Neural progenitor cell (in vitro differentiated cells): Measurements from ENCODE around the gene EXOC7.

ENCODE experiments used
- CTCF ChIP-seq: fragments of 200-600 bp; sonication (generic); IDR thresholded peaks from 2 replicates; pipeline ENCODE4 v1.5.1; 2017; ENCODE audit warnings: antibody characterized with exemption, mild to moderate bottlenecking
- EZH2 ChIP-seq: fragments of 200-600 bp; sonication (generic); IDR thresholded peaks from 2 replicates; pipeline ENCODE4 v1.6.1; 2017; ENCODE audit warnings: antibody characterized with exemption, mild to moderate bottlenecking, moderate library complexity

DNA sequence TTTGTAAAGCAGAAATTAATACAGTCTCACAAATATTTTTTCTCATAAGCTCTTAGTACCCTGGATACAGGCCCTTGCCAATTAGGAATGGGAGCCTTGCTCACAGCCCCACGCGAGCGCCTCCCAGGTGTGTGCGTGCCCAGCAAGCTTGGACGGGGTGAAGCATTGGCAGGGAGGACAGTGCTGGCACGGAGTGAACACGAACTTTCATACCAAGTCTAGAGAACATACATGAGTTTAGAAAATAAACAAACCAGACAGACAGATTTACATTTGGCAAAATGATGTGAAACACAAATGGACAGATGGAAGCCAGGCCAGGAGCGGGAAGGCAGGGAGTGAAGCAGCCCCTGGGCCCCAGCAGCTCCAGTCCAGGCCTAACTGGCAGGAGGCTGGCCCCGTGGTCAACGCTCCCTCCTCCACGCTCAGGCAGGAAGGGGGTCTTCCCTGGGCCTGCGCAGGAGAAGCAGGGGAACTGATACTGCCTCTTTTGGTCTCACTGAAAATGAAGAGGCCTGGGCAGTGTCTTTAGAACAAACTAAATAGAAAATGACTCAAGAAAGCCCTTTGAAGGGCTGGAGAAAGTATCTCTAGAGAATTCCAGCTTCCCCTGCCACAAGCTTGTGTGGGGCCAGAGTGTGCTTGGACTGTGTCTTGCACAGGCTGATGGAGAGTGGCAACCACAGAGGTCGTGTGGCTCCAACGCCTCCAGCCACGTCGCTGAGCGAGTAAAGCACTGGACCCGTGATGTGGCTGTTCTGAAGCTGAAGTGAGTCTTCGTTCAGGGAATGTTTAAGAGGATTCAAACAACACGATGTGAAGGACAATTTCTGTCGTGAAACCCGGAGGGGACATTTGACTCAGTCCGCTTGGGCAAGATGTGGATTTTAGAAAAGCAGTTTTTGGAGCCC, 47.4 kb upstream of the EXOC7 start:
- TF ChIP-seq CTCF (no peak), EZH2 (no peak)
